Stimulated activated CD4-positive, alpha-beta T cell treated with anti-CD3 and anti-CD28 coated beads, Interleukin-2, amount 100 ng/mL, for 24 hours (primary cell): ENCODE measurements around the gene WFIKKN2.

Experiments used
- DNase-seq, 2 donors: peaks; one replicate each; pipeline ENCODE4 v3.0.0-alpha.2; 2020

Gene WFIKKN2

GRCh38 chr17:50813583-50813982 is 21.8 kb upstream of the WFIKKN2 start:
- DNase-seq, result no peak

- no peak for DNase-seq
Observed at GRCh38 chr17:50815400-50815799, 20.0 kb upstream of the WFIKKN2 start.

- no peak for DNase-seq
Observed at GRCh38 chr17:50816271-50816670, 19.1 kb upstream of the WFIKKN2 start.

- peak; percentile 75 to 76 for DNase-seq
Observed at GRCh38 chr17:50816771-50817751, 18.3 kb upstream of the WFIKKN2 start.

- DNase-seq, result no peak
Observed at GRCh38 chr17:50817838-50818237, 17.5 kb upstream of the WFIKKN2 start.

GRCh38 chr17:50818261-50818660 is 17.1 kb upstream of the WFIKKN2 start:
- DNase-seq, result no peak

GRCh38 chr17:50818921-50819657 is 16.3 kb upstream of the WFIKKN2 start:
- DNase-seq, result no peak

- DNase-seq, result no peak
Observed at GRCh38 chr17:50820651-50821050, 14.7 kb upstream of the WFIKKN2 start.

GRCh38 chr17:50822550-50822949 is 12.8 kb upstream of the WFIKKN2 start:
- no peak for DNase-seq

GRCh38 chr17:50824429-50824828 is 11.0 kb upstream of the WFIKKN2 start:
- DNase-seq, result no peak

- no peak for DNase-seq
Observed at GRCh38 chr17:50825188-50825587, 10.2 kb upstream of the WFIKKN2 start.

GRCh38 chr17:50828508-50829170 is 6.7 kb upstream of the WFIKKN2 start:
- DNase-seq, result no peak

GRCh38 chr17:50829332-50829731 is 6.1 kb upstream of the WFIKKN2 start:
- DNase-seq, result no peak

- DNase-seq, result no peak
Observed at GRCh38 chr17:50830352-50830751, 5.0 kb upstream of the WFIKKN2 start.

- DNase-seq, result no peak
Observed at GRCh38 chr17:50830994-50831393, 4.4 kb upstream of the WFIKKN2 start.

GRCh38 chr17:50831471-50831928 is 3.9 kb upstream of the WFIKKN2 start:
- DNase-seq, result no peak

GRCh38 chr17:50832267-50832863 is 3.0 kb upstream of the WFIKKN2 start:
- DNase-seq, result no peak

- DNase-seq, result no peak
Observed at GRCh38 chr17:50832864-50833381, 2.5 kb upstream of the WFIKKN2 start.

- DNase-seq, result no peak
Observed at GRCh38 chr17:50833510-50834428, 1.6 kb upstream of the WFIKKN2 start.

- no peak for DNase-seq
Observed at GRCh38 chr17:50834429-50835300, 721 bp upstream of the WFIKKN2 start.
